Stimulated activated naive CD8-positive, alpha-beta T cell treated with anti-CD3 and anti-CD28 coated beads, Interleukin-15, Interleukin-2, amounts not matched to agents 100 ng/mL and 50 ng/mL, for 24 hours (primary cell): ENCODE measurements around the gene AKAP13.

Experiments
- H3K27ac Mint-ChIP-seq: one replicate; pipeline ENCODE4 v1.8.0; 2021; ENCODE audit warnings: mild to moderate bottlenecking, mixed read lengths
- H3K27me3 Mint-ChIP-seq: one replicate; pipeline ENCODE4 v1.8.0; 2021; ENCODE audit warnings: mixed read lengths
- H3K36me3 Mint-ChIP-seq: one replicate; pipeline ENCODE4 v1.8.0; 2021; ENCODE audit warnings: low read depth, mixed read lengths
- H3K4me1 Mint-ChIP-seq: one replicate; pipeline ENCODE4 v1.8.0; 2021; ENCODE audit warnings: low read depth, mixed read lengths
- H3K4me3 Mint-ChIP-seq: one replicate; pipeline ENCODE4 v1.8.0; 2021; ENCODE audit warnings: mild to moderate bottlenecking, mixed read lengths
- H3K9me3 Mint-ChIP-seq: one replicate; pipeline ENCODE4 v1.8.0; 2021; ENCODE audit warnings: mixed read lengths

AKAP13 gene

DNA sequence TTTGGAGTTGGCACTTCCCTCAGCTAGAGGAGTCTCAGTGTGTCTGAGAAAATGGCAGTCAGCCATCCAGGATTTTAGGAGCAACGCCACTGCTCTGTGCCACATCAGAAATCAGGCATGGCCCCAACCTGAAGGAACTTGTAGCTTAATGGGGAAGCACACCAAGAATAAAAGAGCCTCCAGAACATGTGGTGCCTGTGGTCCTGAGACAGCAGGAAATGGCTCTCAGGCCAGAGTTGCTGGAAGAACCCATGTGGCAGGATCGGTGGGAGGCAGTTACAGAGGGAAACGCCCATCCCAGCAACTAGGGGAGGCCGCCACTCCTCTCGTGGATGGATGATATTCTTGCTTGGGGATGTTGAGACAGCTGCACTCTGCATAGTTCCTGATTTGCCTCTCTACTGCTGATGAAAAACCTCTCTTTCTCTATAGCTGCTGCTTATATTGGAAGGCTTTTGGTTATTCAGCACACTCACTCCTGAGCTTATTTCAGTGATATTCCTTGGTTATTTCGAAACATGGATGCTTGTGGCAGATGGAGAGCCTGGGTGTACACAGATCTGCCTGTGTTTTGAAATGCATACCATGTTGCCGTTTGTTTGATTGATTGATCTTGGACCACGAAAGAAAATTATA lies 361.9 kb downstream of the AKAP13 start:
- Mint-ChIP-seq H3K36me3 (peaks cover 77% of the 10 kb centered on the region), H3K9me3 (no peaks in the 10 kb centered on the region), H3K27ac (no peak overlapping the region), H3K27me3 (no peaks in the 10 kb centered on the region), H3K4me1 (no peaks in the 10 kb centered on the region), H3K4me3 (no peak overlapping the region)

DNA sequence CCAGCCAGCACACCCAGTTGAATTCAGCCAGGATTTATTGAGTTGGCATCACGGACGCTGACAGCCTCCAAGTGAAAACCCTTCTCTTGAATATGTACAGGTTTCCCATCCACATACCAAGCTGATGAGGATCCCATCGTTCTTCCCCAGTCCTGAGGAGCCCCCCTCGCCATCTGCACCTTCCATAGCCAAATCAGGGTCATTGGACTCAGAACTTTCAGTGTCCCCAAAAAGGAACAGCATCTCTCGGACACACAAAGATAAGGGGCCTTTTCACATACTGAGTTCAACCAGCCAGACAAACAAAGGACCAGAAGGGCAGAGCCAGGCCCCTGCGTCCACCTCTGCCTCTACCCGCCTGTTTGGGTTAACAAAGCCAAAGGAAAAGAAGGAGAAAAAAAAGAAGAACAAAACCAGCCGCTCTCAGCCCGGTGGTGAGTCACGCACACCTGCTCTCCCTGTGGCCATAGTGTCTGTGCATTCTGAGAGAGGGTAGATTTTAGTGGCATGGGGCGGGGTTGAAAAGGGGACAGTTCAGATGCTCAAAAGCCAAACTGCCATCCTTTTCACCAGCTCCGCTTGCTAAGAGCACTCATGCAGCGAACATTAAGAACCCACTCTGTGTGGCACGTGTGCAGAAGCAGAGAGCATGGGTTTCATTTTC lies 363.1 kb downstream of the AKAP13 start:
- Mint-ChIP-seq H3K27me3 (no peaks in the 10 kb centered on the region), H3K4me1 (no peaks in the 10 kb centered on the region), H3K4me3 (no peak overlapping the region), H3K27ac (no peak overlapping the region), H3K9me3 (no peaks in the 10 kb centered on the region), H3K36me3 (peaks cover 80% of the 10 kb centered on the region)

DNA sequence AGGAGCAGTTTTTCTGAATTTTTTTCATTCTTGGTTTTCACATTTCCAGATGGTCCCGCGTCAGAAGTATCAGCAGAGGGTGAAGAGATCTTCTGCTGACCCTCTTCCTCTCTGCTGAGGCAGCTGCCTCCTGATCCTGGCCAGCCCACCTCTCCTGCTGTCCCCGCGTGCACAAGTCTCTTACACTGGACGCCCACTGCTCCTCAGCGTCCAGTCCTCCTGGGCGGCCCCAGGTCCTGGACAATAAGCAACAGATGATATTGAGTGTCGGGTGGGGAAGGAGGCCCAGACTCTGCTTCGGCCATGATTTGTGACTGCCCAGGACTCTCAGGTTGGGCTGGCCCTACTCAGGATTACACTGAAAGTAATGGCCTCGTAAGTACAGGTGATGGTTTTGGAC lies 364.2 kb downstream of the AKAP13 start:
- Mint-ChIP-seq H3K27me3 (no peaks in the 10 kb centered on the region), H3K4me3 (no peak overlapping the region), H3K27ac (peak overlapping the region; percentile 8), H3K36me3 (peaks cover 72% of the 10 kb centered on the region), H3K9me3 (no peaks in the 10 kb centered on the region), H3K4me1 (no peaks in the 10 kb centered on the region)

DNA sequence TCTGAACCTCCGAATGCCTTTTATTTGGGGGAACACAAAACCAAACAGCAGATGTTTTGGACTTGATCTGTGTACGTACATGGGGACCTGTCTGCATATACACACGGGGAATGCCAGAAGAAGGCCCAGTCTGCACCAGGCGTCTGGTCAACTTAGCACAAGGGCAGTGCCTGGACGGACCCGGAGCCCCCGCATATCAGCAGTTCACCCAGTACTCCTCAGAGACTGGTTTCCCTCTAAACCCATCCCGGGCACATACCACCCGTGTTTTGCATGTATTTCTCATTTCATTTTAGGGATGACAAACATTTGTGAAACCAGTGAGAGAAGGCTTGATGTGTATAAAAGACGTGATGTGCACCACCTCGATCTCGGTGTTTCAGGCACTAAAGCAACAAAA lies 364.6 kb downstream of the AKAP13 start:
- Mint-ChIP-seq H3K9me3 (no peaks in the 10 kb centered on the region), H3K4me1 (no peaks in the 10 kb centered on the region), H3K36me3 (peaks cover 68% of the 10 kb centered on the region), H3K27ac (no peak overlapping the region), H3K27me3 (no peaks in the 10 kb centered on the region), H3K4me3 (no peak overlapping the region)

DNA sequence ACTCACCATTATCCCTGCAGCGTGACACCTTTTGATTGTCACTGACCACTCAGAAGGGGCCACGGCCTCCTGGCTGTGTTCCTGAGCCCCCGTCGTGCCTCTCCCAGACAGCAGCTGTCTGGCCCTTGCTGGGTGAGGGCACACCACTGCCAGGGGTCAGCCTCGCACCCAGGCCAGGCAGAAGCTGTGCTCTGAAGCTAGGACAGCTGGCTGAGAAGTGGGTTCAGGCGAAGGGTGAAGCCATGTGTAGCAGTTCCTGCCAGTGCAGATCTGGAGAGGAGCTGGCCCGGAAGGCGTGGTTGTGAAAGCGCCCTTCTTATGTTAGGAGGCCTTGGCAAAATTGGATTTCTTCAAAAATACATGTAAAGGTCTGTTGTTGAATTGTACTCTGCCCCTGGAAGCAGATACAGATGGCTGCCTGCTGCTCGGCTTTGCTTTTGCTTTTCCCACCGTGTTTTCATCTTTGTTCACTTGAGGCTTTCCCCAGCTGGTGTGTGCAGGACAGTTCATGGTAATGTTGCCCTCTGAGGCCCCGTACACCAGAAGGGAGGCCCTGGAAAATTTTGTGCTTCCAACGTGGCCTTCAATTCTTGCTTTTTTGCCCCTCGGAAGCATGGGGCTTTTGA lies 365.2 kb downstream of the AKAP13 start:
- Mint-ChIP-seq H3K9me3 (no peaks in the 10 kb centered on the region), H3K36me3 (peaks cover 61% of the 10 kb centered on the region), H3K27ac (peak overlapping the region; percentile 61), H3K27me3 (no peaks in the 10 kb centered on the region), H3K4me1 (peaks cover under 1% of the 10 kb centered on the region), H3K4me3 (no peak overlapping the region)

DNA sequence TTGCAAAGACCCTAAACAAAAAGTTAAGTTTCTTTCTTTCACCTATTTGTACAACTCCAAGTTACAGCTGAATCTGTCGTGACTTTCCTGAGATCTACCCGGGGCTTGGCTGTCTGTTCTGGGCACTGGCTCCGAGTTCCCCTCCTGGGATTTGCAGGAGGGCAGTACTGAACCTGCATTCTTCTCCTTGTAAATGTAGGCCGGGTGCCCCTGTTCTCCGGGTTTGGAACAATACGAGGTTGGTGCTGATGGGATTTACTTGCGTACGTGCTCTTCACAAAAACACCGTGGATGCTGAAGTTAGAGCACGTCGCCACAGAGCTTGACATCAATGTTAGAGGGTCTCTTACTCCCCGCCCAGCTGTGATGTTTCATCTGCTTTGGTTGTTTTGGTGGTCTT lies 366.2 kb downstream of the AKAP13 start:
- Mint-ChIP-seq H3K36me3 (peaks cover 53% of the 10 kb centered on the region), H3K27me3 (no peaks in the 10 kb centered on the region), H3K4me1 (peaks cover 10% of the 10 kb centered on the region), H3K4me3 (no peak overlapping the region), H3K27ac (no peak overlapping the region), H3K9me3 (no peaks in the 10 kb centered on the region)

DNA sequence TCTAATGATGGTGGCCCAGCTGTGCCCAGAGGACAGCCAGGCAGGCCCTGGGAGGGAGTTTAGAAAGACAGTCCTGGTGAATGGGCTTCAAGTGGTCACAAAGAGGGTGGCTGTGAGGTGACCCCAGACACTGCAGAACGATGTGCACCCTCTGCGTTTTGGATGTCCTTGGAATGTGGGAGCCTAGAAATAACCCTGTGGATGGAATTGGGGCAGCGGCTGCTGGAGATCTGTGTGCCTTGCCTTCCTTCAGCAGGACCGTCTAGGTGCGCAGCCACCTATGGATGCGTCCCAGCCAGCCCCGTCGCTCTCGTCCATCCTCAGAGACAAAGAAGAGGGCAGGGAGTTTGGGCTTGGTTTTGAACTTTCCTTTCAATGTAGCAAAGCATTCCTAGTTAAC lies 367.8 kb downstream of the AKAP13 start:
- H3K27ac Mint-ChIP-seq: no peak overlapping the region

DNA sequence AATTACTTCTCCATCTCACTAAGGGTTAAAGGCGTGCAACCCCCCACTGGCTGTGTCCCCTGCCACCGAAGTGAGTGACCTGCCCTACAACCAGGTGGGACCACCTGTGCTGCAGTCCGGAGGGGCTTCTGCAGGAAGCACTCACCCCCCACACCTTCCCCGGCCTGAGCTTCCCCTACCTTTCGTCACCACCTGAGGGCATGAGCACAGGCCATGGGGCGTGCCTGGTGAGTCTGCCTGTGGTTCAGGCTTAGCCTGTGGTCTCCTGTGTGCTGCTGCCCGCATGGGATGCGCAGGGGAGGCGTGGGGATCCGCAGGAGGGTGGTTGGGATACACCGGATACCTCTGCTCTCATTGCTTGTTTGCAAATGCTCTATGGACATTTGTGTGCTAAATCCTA lies 368.3 kb downstream of the AKAP13 start:
- Mint-ChIP-seq H3K4me3 (no peak overlapping the region), H3K27ac (no peak overlapping the region), H3K36me3 (peaks cover 38% of the 10 kb centered on the region), H3K27me3 (no peaks in the 10 kb centered on the region), H3K4me1 (peaks cover 18% of the 10 kb centered on the region), H3K9me3 (no peaks in the 10 kb centered on the region)

More for the DNA sequence above, 367.8 kb downstream of the AKAP13 start:
- Mint-ChIP-seq H3K27me3 (no peaks in the 10 kb centered on the region), H3K4me1 (peaks cover 18% of the 10 kb centered on the region), H3K4me3 (no peak overlapping the region), H3K9me3 (no peaks in the 10 kb centered on the region), H3K36me3 (peaks cover 43% of the 10 kb centered on the region)

DNA sequence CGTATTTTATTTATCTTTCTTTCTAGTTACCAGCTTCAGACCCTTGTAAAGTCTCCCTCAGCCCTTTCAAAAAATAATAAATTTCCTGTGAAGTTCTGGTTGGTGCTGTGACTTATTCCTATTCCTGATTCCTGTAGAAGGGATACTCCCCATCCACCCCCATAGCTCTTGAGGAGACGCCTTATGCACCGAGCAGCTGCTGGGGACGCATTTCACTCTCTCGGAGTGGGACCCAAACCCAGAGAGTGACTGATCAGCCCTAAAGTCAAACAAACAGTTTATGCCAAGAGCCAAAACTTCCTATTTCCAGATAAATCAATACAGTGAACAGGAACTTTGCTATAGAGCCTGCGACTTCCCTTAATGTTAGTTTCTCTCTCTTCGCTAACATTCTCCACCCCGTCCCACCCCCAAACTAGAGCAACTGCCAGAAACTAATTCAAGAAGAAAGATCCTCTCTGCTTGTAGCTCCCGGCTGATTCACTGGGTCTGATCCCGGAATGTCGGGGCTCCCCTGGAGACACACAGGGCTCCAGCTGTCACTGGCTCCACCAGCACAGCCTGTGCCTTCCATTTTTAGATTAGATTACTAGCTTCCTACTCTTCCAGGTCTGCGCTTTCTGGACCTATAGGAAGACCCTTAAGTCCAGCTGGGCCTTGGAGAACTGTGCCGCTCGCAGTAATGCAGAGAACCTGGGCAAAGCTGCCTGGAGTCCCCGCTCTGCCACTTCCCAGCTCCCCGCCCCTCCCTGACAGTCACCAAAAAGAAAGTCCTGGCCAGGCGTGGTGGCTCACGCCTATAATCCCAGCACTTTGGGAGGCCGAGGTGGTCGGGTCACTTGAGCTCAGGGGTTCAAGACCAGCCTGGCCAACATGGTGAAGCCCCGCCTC lies 369.1 kb downstream of the AKAP13 start:
- Mint-ChIP-seq H3K4me1 (peaks cover 18% of the 10 kb centered on the region), H3K27ac (peak overlapping the region; percentile 61), H3K36me3 (peaks cover 31% of the 10 kb centered on the region), H3K27me3 (no peaks in the 10 kb centered on the region), H3K4me3 (no peak overlapping the region), H3K9me3 (no peaks in the 10 kb centered on the region)

DNA sequence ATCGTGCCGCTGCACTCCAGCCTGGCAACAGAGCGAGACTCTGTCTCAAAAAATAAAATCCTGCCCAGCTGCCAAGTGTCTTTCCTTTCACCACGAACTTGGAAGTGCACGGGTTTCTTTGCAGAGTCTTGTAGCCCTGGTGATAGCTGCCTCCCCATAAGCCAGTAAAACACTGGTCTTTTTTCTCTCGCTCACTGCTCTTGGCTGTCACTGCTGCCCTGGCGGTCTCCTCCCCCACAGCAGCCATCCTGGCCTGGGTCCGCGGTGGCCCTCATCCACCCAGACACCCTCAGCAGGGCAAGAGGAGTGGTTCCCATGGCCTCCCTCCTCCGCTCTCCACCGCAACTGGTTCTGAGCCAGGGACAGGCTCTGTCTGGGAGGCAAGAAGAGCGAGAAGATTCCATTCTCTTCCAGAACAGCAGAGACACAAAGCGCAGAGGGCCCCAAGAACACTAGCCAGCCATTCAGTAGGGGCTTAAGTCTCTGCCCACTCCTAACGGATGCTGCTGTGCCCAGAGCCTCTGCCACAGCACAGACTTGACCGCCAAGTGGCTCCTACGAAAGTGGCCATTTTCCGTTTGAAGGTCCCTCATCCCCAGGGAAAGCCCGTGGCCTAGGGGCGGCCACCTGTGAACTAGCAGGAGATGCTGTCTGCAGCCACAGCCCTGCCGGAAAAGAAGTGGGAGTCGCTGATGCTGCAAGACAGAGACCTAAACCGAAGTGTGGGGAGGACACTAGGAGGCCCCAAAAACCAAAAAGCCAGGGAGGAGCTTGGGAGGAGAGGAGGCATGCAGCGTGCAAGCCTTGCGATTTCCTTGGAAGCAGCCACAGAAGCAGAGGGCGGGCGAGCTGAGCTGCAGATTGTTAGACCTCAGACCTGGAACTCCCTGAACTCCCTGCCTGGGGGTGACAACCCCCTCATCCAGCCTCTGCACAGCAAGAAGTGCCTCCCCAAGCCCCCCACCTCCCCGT lies 370.2 kb downstream of the AKAP13 start:
- Mint-ChIP-seq H3K36me3 (peaks cover 20% of the 10 kb centered on the region), H3K27ac (no peak overlapping the region), H3K27me3 (no peaks in the 10 kb centered on the region), H3K4me1 (peaks cover 18% of the 10 kb centered on the region), H3K9me3 (no peaks in the 10 kb centered on the region), H3K4me3 (no peak overlapping the region)

DNA sequence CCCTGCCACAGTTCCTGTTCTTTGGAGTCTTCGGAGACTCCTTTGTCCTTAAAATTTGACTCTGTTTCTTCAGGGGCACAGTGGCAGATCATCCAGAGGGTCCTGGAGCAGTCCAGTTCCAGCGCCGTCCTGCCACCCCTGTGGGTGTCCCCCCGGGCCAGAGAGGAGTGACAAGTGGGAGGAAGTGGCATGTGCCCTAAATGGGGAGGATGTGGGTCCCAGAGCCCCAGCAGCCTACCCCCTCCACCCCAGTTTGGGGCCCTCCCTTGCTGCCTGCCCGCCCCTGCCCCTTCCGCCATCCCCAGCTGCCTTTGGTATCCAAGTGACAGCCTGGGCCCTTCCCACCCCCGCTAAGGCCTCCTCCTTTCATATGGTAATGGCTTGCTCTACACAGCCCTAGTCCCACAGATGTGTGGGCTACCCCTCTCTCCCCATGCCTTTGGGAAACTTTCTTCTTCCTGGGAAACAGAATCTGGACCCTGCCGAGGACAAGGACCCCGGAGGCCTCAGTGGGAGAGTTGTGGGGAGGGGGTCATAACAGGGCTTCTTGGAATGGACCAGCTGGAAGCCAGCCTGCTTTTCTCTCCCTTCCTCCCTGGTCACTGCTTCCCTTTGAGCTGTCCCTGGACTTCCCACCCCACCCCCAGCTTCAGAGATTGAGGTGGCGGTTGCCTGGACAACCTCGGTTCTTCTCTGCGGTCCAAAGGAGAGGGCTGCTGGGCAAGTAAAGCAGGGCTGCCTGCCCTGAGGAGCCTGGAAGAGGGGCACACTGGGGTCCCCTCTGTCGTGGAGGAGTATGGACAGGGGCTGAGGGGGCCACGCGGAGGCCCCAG lies 371.1 kb downstream of the AKAP13 start:
- no peaks in the 10 kb centered on the region for H3K27me3 Mint-ChIP-seq
- no peak overlapping the region for H3K27ac Mint-ChIP-seq
- peaks cover 18% of the 10 kb centered on the region for H3K4me1 Mint-ChIP-seq
- H3K9me3 Mint-ChIP-seq: no peaks in the 10 kb centered on the region
- peaks cover 11% of the 10 kb centered on the region for H3K36me3 Mint-ChIP-seq
- H3K4me3 Mint-ChIP-seq: no peak overlapping the region

DNA sequence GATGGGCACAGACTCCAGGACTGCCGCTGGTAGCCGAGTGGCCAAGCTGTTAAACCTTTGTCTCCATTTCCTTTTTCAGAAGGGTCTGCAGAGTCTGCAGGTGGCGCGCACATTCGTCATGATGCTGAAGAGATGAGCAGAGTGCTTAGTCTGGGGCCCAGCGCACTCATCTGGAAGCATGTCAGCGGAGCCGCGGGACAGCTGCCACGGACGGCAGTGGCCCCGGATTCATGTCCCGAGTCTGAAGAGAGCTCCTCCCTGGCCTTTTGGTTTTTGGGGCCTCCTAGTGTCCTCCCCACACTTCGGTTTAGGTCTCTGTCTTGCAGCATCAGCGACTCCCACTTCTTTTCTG lies 371.7 kb downstream of the AKAP13 start:
- Mint-ChIP-seq H3K27ac (no peak overlapping the region), H3K4me3 (no peak overlapping the region), H3K36me3 (peaks cover 5% of the 10 kb centered on the region), H3K27me3 (no peaks in the 10 kb centered on the region), H3K4me1 (peaks cover 18% of the 10 kb centered on the region), H3K9me3 (no peaks in the 10 kb centered on the region)

DNA sequence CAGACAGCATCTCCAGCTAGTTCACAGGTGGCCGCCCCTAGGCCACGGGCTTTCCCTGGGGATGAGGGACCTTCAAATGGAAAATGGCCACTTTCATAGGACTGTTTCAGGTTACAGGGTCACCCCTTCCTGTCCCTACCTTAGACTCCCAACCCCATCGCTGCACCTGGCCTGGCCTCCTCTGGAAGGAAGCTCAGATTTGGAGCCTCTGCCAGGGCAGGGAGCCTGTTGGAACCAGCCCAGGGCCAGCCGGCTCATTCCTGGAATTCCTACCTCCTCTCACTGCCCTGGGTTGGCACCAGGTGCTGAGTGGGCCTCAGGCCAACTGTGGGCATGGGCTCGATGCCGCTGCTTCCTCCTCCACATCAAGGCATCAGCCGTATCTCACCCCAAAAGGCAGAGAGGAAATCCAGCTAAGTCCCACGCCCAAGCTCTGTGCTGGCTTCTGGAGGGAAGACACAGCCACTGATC lies 372.1 kb downstream of the AKAP13 start:
- Mint-ChIP-seq H3K36me3 (peaks cover under 1% of the 10 kb centered on the region), H3K4me1 (peaks cover 18% of the 10 kb centered on the region), H3K9me3 (no peaks in the 10 kb centered on the region), H3K27me3 (no peaks in the 10 kb centered on the region), H3K27ac (no peak overlapping the region), H3K4me3 (no peak overlapping the region)
